K562 (cell line): ENCODE results near the gene WNT6. TPM values are rescaled to one million over a fixed set of nuclear protein-coding genes. Genes with fewer than 3 reads are reported as not detected.

Experiments
- HNRNPLL ChIP-seq: fragments of 200-400 bp; formaldehyde crosslinking; IDR thresholded peaks from 2 replicates; pipeline ENCODE4 v1.6.1; 2017; ENCODE audit warnings: low read length, low read depth, mild to moderate bottlenecking; ENCODE audit not compliant: poor library complexity, severe bottlenecking
- JUN ChIP-seq, 2 experiments: sonication (generic) in 1 of 2; formaldehyde crosslinking in 1 of 2; IDR thresholded peaks; 2 replicates each; pipeline versions ENCODE4 v1.6.1 to v1.8.0; 2012 to 2022; ENCODE audit warnings: borderline replicate concordance in 2 of 2, mild to moderate bottlenecking in 2 of 2, improper control_type of control experiment in 1 of 2, low read depth in 1 of 2, low read length in 1 of 2, missing genetic modification reagents in 1 of 2
- ZNF263 ChIP-seq: sonication (generic); formaldehyde crosslinking; IDR thresholded peaks from 2 replicates; pipeline ENCODE4 v1.8.0; 2022; ENCODE audit warnings: mild to moderate bottlenecking, missing genetic modification reagents, borderline replicate concordance
- polyA plus RNA-seq, 8 experiments: library from polyadenylated mRNA; depleted of rRNA in 4 of 8; stranded (reverse) in 5 of 8; unstranded in 3 of 8; fragments of >200 nt; fragmentation: Nextera tagmentation in 2 of 8; fragmentation: Illumina TruSeq in 1 of 8; extraction: Ambion mirVana in 2 of 8; extraction: Trizol in 1 of 8; gene quantifications; 2 replicates each; pipeline versions ENCODE4 v1.2.1 to v1.2.3, GENCODE V29; 2011 to 2014; ENCODE audit warnings: inconsistent platforms in 1 of 8, missing spikeins in 1 of 8
- total RNA-seq, 7 experiments: library from RNA; depleted of rRNA in 6 of 7; stranded (reverse); fragments of >200 nt in 6 of 7; fragmentation: Illumina TruSeq in 2 of 7; extraction: Trizol in 2 of 7; gene quantifications; 2 replicates each; pipeline versions ENCODE4 v1.2.1 to v1.2.3, GENCODE V29; 2011 to 2021; ENCODE audit warnings: low replicate concordance in 1 of 7
- TF ChIP-seq, protein P1 (sequence below): sonication (generic); formaldehyde crosslinking; IDR thresholded peaks from 2 replicates; pipeline ENCODE4 v1.8.0; 2022; ENCODE audit warnings: missing genetic modification reagents, mild to moderate bottlenecking, moderate library complexity, borderline replicate concordance
- TF ChIP-seq, protein P2 (sequence below), 2 experiments: fragments of 200-800 bp in 1 of 2; sonication (Bioruptor generic) in 1 of 2; sonication (generic) in 1 of 2; formaldehyde crosslinking in 1 of 2; IDR thresholded peaks in 1 of 2; conservative IDR thresholded peaks in 1 of 2; 2 replicates each; pipeline versions ENCODE4 v1.5.0 to v1.6.1; 2016 to 2020; ENCODE audit warnings: missing compliant biosample characterization in 1 of 2, missing genetic modification characterization in 1 of 2, missing genetic modification reagents in 1 of 2
- TF ChIP-seq, protein P3 (sequence below), 3 experiments: IDR thresholded peaks in 2 of 3; conservative IDR thresholded peaks in 1 of 3; 2 replicates each; pipeline ENCODE4 v1.5.1; 2011 to 2012; ENCODE audit warnings: low read length in 3 of 3, mild to moderate bottlenecking in 3 of 3, control low read depth in 2 of 3, improper control_type of control experiment in 1 of 3, inconsistent platforms in 1 of 3, low read depth in 1 of 3, mixed read lengths in 1 of 3, moderate library complexity in 1 of 3; ENCODE audit not compliant: insufficient read depth in 2 of 3

Gene WNT6
- total and polyA plus RNA-seq, 9 of the 15 experiments (the other 6 are each of a cell fraction or from before 2014, with no cell fraction given), result not detected

DNA sequence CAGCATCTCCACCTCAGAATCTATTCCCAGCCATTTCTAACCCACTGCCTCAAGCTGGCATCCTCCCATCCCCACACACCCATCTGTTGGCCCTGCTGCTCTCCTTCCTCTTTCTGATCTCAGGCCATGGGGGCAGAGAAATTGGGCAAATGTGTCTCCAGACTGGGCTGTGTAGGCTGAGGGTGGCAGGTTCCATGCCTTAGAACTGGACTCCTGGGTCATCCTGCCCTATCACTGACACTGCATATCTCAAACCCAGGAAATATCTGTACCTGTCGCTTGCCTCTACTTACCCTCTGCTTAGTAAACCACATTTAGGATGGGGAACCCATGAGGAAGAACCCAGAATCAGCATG, 22.8 kb downstream of the WNT6 start (continued):
- no peak for TF ChIP-seq ZNF263
- TF ChIP-seq JUN (IDR thresholded peaks at IDR 0.05; ENCODE audit: borderline replicate concordance, low read depth, low read length), result no peak
- TF ChIP-seq JUN (CRISPR knock-in tag; IDR thresholded peaks at IDR 0.05; ENCODE audit: borderline replicate concordance), result no peak
- TF ChIP-seq, protein P1, sequence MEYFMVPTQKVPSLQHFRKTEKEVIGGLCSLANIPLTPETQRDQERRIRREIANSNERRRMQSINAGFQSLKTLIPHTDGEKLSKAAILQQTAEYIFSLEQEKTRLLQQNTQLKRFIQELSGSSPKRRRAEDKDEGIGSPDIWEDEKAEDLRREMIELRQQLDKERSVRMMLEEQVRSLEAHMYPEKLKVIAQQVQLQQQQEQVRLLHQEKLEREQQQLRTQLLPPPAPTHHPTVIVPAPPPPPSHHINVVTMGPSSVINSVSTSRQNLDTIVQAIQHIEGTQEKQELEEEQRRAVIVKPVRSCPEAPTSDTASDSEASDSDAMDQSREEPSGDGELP, result no peak
- TF ChIP-seq, protein P2, sequence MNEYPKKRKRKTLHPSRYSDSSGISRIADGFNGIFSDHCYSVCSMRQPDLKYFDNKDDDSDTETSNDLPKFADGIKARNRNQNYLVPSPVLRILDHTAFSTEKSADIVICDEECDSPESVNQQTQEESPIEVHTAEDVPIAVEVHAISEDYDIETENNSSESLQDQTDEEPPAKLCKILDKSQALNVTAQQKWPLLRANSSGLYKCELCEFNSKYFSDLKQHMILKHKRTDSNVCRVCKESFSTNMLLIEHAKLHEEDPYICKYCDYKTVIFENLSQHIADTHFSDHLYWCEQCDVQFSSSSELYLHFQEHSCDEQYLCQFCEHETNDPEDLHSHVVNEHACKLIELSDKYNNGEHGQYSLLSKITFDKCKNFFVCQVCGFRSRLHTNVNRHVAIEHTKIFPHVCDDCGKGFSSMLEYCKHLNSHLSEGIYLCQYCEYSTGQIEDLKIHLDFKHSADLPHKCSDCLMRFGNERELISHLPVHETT (CRISPR knock-in tag; conservative IDR thresholded peaks at IDR 0.05 in 1 of 2, IDR thresholded peaks at IDR 0.05 in 1 of 2), result no peak
- TF ChIP-seq, protein P3, sequence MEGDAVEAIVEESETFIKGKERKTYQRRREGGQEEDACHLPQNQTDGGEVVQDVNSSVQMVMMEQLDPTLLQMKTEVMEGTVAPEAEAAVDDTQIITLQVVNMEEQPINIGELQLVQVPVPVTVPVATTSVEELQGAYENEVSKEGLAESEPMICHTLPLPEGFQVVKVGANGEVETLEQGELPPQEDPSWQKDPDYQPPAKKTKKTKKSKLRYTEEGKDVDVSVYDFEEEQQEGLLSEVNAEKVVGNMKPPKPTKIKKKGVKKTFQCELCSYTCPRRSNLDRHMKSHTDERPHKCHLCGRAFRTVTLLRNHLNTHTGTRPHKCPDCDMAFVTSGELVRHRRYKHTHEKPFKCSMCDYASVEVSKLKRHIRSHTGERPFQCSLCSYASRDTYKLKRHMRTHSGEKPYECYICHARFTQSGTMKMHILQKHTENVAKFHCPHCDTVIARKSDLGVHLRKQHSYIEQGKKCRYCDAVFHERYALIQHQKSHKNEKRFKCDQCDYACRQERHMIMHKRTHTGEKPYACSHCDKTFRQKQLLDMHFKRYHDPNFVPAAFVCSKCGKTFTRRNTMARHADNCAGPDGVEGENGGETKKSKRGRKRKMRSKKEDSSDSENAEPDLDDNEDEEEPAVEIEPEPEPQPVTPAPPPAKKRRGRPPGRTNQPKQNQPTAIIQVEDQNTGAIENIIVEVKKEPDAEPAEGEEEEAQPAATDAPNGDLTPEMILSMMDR (IDR thresholded peaks at IDR 0.05 in 2 of 3, conservative IDR thresholded peaks at IDR 0.05 in 1 of 3; ENCODE audit: insufficient read depth in 2 of 3, low read depth in 1 of 3, low read length in 3 of 3), result no peak
- TF ChIP-seq HNRNPLL, result no peak
